Neuronal stem cell (in vitro differentiated cells): Measurements from ENCODE around the gene CD72.
"Not testable (repeated sequence)": the region's sequence is repeated elsewhere in the genome, so short reads cannot be mapped to it uniquely, and the experiment has no call there.

ENCODE experiments used
- DNase-seq: peaks from one replicate; pipeline ENCODE4 v3.0.0-alpha.2; 2013; ENCODE audit warnings: low spot score
- H2AFZ ChIP-seq: one replicate; pipeline ENCODE4 v1.6.1; 2013; ENCODE audit warnings: mild to moderate bottlenecking, low read length, inconsistent platforms
- H2AK5ac ChIP-seq: 2 replicates; pipeline ENCODE4 v1.6.1; 2013; ENCODE audit warnings: low read depth, mild to moderate bottlenecking, inconsistent platforms, low read length, moderate library complexity, mixed read lengths
- H2BK120ac ChIP-seq: 2 replicates; pipeline ENCODE4 v1.6.1; 2013; ENCODE audit warnings: low read depth, mild to moderate bottlenecking, inconsistent platforms, low read length, moderate library complexity, mixed read lengths
- H2BK12ac ChIP-seq: one replicate; pipeline ENCODE4 v1.6.1; 2013; ENCODE audit warnings: low read length, inconsistent platforms
- H2BK15ac ChIP-seq: 2 replicates; pipeline ENCODE4 v1.6.1; 2013; ENCODE audit warnings: mild to moderate bottlenecking, low read length, inconsistent platforms, mixed read lengths
- H2BK5ac ChIP-seq: one replicate; pipeline ENCODE4 v1.6.1; 2013; ENCODE audit warnings: inconsistent platforms, mild to moderate bottlenecking, low read length, moderate library complexity
- H3K14ac ChIP-seq: one replicate; pipeline ENCODE4 v1.6.1; 2013; ENCODE audit warnings: low read length, inconsistent platforms
- H3K18ac ChIP-seq: 2 replicates; pipeline ENCODE4 v1.6.1; 2013; ENCODE audit warnings: low read length, inconsistent platforms
- H3K23ac ChIP-seq: 2 replicates; pipeline ENCODE4 v1.6.1; 2013; ENCODE audit warnings: low read depth, mild to moderate bottlenecking, mixed read lengths, low read length, inconsistent platforms; ENCODE audit not compliant: poor library complexity
- H3K27ac ChIP-seq: replicated peaks from 3 replicates; pipeline ENCODE4 v1.5.1; 2013; ENCODE audit warnings: low read length, inconsistent platforms
- H3K27me3 ChIP-seq, 3 experiments: 2 replicates each; pipeline ENCODE4 v1.6.1; 2013; ENCODE audit warnings: low read length in 3 of 3, mild to moderate bottlenecking in 2 of 3, inconsistent platforms in 1 of 3, low read depth in 1 of 3, mixed read lengths in 1 of 3, moderate library complexity in 1 of 3; ENCODE audit not compliant: control insufficient read depth in 3 of 3, insufficient read depth in 3 of 3
- H3K36me3 ChIP-seq, 2 donors: replicated peaks in 1 of 2; 2 replicates each; pipeline ENCODE4 v1.6.1; 2013; ENCODE audit warnings: low read length in 2 of 2; ENCODE audit not compliant: control insufficient read depth in 2 of 2, insufficient read depth in 2 of 2
- H3K4ac ChIP-seq: 2 replicates; pipeline ENCODE4 v1.6.1; 2013; ENCODE audit warnings: inconsistent platforms, mild to moderate bottlenecking, low read length, moderate library complexity
- H3K4me1 ChIP-seq, 2 donors: 1 replicate in 1 of 2; 2 replicates in 1 of 2; pipeline ENCODE4 v1.6.1; 2013; ENCODE audit warnings: low read length in 2 of 2, low read depth in 1 of 2; ENCODE audit not compliant: control insufficient read depth in 2 of 2, insufficient read depth in 1 of 2
- H3K4me2 ChIP-seq: one replicate; pipeline ENCODE4 v1.6.1; 2013; ENCODE audit warnings: mild to moderate bottlenecking, low read length, inconsistent platforms; ENCODE audit not compliant: insufficient read depth, poor library complexity, severe bottlenecking
- H3K4me3 ChIP-seq, 2 donors: 2 replicates each; pipeline ENCODE4 v1.5.1; 2013; ENCODE audit warnings: low read length in 2 of 2, mild to moderate bottlenecking in 2 of 2, inconsistent platforms in 1 of 2, moderate library complexity in 1 of 2
- H3K79me1 ChIP-seq: one replicate; pipeline ENCODE4 v1.6.1; 2013; ENCODE audit warnings: low read depth, mild to moderate bottlenecking, inconsistent platforms, low read length, moderate library complexity
- H3K9ac ChIP-seq: one replicate; pipeline ENCODE4 v1.6.1; 2013; ENCODE audit warnings: mild to moderate bottlenecking, low read depth, low read length, inconsistent platforms; ENCODE audit not compliant: poor library complexity
- H3K9me3 ChIP-seq, 2 donors: replicated peaks in 1 of 2; 2 replicates each; pipeline versions ENCODE3 to v1.6.1; 2013; ENCODE audit warnings: low read length in 2 of 2, mild to moderate bottlenecking in 2 of 2, inconsistent platforms in 1 of 2, low read depth in 1 of 2, mixed read lengths in 1 of 2, moderate library complexity in 1 of 2; ENCODE audit not compliant: control insufficient read depth in 2 of 2, insufficient read depth in 1 of 2
- H4K8ac ChIP-seq: one replicate; pipeline ENCODE4 v1.6.1; 2013; ENCODE audit warnings: low read depth, mild to moderate bottlenecking, inconsistent platforms, low read length, moderate library complexity
- H4K91ac ChIP-seq: one replicate; pipeline ENCODE4 v1.6.1; 2013; ENCODE audit warnings: low read length, low read depth, mild to moderate bottlenecking, inconsistent platforms; ENCODE audit not compliant: poor library complexity
- WGBS, 2 donors: extraction: QIAGEN DNeasy Blood & Tissue Kit; methylation state at CpG; one replicate each; pipeline ENCODE4 v1.1.7; 2013; ENCODE audit warnings: missing lambda C conversion rate in 2 of 2, mixed read lengths in 1 of 2; ENCODE audit not compliant: insufficient read length in 2 of 2, insufficient replicate concordance in 1 of 2; ENCODE audit errors: extremely low coverage in 2 of 2; 5-methylcytosine and 5-hydroxymethylcytosine counted together

CD72 gene

DNA sequence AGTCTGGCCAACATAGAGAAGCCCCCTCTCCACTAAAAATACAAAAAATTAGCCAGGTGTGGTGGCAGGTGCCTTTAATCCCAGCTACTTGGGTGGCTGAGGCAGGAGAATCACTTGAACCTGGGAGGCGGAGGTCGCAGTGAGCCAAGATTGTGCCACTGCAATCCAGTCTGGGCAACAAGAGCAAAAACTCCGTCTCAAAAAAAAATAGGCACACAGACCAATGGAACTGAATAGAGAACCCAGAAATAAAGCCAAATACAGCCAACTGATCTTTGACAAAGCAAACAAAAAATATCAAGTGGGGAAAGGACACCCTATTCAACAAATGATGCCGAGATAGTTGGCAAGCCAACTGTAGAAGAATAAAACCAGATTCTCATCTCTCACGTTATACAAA is 29.7 kb downstream of the CD72 start:
- no CpG with 5 or more reads among the region's 5 CpGs for WGBS, 2 donors

DNA sequence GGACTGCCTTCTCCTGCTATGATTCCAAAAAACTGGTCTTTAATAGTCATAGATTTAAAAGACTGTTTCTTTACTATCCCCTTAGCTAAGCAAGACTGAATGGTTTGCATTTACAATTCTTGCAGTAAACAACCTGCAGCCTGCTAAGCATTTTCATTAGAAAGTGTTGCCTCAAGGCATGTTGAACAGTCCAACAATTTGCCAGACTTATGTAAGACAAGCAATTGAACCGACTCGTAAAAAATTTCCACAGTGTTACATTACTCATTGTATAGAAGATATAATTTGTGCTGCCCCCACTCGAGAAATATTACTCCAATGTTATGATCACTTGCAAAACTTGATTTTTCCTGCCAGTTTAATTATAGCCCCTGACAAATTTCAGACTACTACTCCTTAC is 33.5 kb downstream of the CD72 start:
- not testable (repeated sequence) for H2BK120ac ChIP-seq, H2AFZ ChIP-seq, H3K4me1 ChIP-seq, DNase-seq, H2AK5ac ChIP-seq, H4K91ac ChIP-seq, H3K4me3 ChIP-seq, H4K8ac ChIP-seq, H2BK15ac ChIP-seq, H3K23ac ChIP-seq, H3K27me3 ChIP-seq, H3K36me3 ChIP-seq, H3K4me2 ChIP-seq, H2BK12ac ChIP-seq, H3K9ac ChIP-seq, H3K79me1 ChIP-seq, H2BK5ac ChIP-seq, H3K14ac ChIP-seq, H3K4ac ChIP-seq, H3K18ac ChIP-seq, H3K27ac ChIP-seq
- H3K9me3 ChIP-seq: peaks cover 2 to 15% of the 10 kb centered on the region in 2 donors
- no CpG with 5 or more reads among the region's 3 CpGs for WGBS, 2 donors

More for the DNA sequence above, 29.7 kb downstream of the CD72 start:
- H3K9me3 ChIP-seq, H3K18ac ChIP-seq, H4K8ac ChIP-seq, DNase-seq, H3K23ac ChIP-seq, H3K36me3 ChIP-seq, H3K4me1 ChIP-seq, H4K91ac ChIP-seq, H3K4me2 ChIP-seq, H3K4me3 ChIP-seq, H3K14ac ChIP-seq, H2BK15ac ChIP-seq, H2AK5ac ChIP-seq, H2BK5ac ChIP-seq, H3K27ac ChIP-seq, H3K9ac ChIP-seq, H3K27me3 ChIP-seq, H3K4ac ChIP-seq, H2AFZ ChIP-seq, H3K79me1 ChIP-seq, H2BK120ac ChIP-seq, H2BK12ac ChIP-seq: not testable (repeated sequence)

DNA sequence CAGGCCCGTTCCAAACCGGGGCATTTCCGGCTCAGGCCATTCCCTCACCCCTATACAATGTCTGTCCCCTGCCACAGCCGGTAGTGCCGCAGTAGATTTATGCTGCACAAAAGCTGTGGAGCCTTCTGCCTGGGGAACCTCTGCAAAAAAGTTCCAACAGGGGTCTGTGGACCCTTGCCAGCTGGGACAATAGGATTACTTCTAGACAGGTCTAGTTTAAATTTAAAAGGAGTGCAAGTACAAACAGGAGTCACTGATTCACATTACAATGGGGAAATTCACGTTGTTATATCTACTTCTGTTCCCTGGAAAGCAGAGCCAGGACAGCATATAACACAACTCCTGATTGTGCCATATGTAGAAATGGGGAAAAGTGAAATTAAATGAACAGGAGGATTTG is 34.7 kb downstream of the CD72 start:
- H2BK15ac ChIP-seq, H2BK120ac ChIP-seq, H3K36me3 ChIP-seq, H3K79me1 ChIP-seq, H2BK12ac ChIP-seq, H3K4ac ChIP-seq, H4K91ac ChIP-seq, H3K27me3 ChIP-seq, H2AFZ ChIP-seq, DNase-seq, H3K4me3 ChIP-seq, H2AK5ac ChIP-seq, H4K8ac ChIP-seq, H3K14ac ChIP-seq, H3K4me2 ChIP-seq, H3K23ac ChIP-seq, H3K27ac ChIP-seq, H3K9ac ChIP-seq, H3K4me1 ChIP-seq, H3K18ac ChIP-seq, H2BK5ac ChIP-seq: not testable (repeated sequence)
- WGBS, 2 donors: no CpG with 5 or more reads among the region's 6 CpGs
- H3K9me3 ChIP-seq: peaks cover 4 to 15% of the 10 kb centered on the region in 2 donors

DNA sequence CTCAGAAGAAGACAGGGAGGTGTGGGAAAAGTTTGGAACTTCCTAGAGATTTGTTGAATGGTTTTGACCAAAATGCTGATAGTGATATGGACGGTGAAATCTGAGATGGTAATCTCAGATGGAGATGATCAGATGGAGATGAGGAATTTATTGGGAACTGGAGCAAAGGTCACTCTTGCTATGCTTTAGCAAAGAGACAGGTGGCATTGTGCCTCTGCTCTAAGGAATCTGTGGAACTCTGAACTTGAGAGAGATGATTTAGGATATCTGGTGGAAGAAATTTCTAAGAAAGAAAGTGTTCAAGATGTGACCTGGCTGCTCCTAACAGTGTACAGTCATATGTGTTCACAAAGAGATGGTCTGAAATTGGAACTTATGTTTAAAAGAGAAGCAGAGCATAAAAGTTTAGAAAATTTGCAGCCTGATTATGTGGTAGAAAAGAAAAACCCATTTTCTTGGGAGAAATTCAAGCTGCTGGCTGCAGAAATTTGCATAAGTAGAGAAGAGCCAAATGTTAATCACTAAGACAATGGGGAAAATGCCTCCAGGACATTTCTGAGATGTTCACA is 38.5 kb downstream of the CD72 start:
- H3K14ac ChIP-seq, H3K4me1 ChIP-seq, H3K18ac ChIP-seq, H3K4me3 ChIP-seq, H3K27ac ChIP-seq, H4K8ac ChIP-seq, DNase-seq, H3K4me2 ChIP-seq, H2AK5ac ChIP-seq, H3K27me3 ChIP-seq, H3K23ac ChIP-seq, H2BK12ac ChIP-seq, H3K4ac ChIP-seq, H3K9ac ChIP-seq, H2BK5ac ChIP-seq, H4K91ac ChIP-seq, H2BK120ac ChIP-seq, H2BK15ac ChIP-seq, H2AFZ ChIP-seq, H3K36me3 ChIP-seq, H3K79me1 ChIP-seq: not testable (repeated sequence)
- no CpG with 5 or more reads among the region's 1 CpG for WGBS, 2 donors
- peaks cover 4 to 15% of the 10 kb centered on the region in 2 donors for H3K9me3 ChIP-seq
